Adrenal gland (tissue), 5 donors: ENCODE measurements around the gene PRICKLE4.

Source experiments
- POLR2A ChIP-seq, 2 donors: fragments of 450-650 bp; IDR thresholded peaks; one replicate each; pipeline ENCODE4 v1.6.1; 2017; ENCODE audit warnings: antibody characterized with exemption in 2 of 2, mild to moderate bottlenecking in 2 of 2, moderate library complexity in 1 of 2
- TF ChIP-seq, protein P1 (sequence below), 6 experiments: fragments of 450-650 bp in 4 of 6; fragments of 200-600 bp in 2 of 6; sonication (generic) in 1 of 6; IDR thresholded peaks; 1 replicate in 5 of 6; 2 replicates in 1 of 6; pipeline versions ENCODE4 v1.5.1 to v1.8.0; 2016 to 2021; ENCODE audit warnings: antibody characterized with exemption in 6 of 6, mild to moderate bottlenecking in 2 of 6, moderate library complexity in 1 of 6
- donor health status: DM: no; HTN: no; CAD: no.

DNA sequence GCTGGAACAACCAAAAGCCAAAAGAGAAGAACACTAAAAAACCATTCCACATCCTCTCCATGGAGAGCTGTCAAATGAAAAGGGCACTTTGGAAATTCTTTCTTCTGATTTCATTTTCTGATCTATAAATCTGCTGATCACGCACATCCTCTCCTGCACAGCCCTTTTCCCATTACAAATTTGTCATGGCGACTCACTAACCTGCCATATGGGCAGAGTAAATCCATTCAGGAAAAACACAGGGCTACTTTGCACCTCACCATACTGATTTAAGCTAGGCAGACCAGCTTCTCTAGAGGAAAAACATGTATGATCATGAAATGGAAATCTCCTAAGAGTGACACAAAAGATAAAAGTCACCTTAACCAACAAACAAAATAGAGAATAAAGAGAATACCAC lies 32.9 kb downstream of the PRICKLE4 start:
- TF ChIP-seq, protein P1, sequence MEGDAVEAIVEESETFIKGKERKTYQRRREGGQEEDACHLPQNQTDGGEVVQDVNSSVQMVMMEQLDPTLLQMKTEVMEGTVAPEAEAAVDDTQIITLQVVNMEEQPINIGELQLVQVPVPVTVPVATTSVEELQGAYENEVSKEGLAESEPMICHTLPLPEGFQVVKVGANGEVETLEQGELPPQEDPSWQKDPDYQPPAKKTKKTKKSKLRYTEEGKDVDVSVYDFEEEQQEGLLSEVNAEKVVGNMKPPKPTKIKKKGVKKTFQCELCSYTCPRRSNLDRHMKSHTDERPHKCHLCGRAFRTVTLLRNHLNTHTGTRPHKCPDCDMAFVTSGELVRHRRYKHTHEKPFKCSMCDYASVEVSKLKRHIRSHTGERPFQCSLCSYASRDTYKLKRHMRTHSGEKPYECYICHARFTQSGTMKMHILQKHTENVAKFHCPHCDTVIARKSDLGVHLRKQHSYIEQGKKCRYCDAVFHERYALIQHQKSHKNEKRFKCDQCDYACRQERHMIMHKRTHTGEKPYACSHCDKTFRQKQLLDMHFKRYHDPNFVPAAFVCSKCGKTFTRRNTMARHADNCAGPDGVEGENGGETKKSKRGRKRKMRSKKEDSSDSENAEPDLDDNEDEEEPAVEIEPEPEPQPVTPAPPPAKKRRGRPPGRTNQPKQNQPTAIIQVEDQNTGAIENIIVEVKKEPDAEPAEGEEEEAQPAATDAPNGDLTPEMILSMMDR (IDR thresholded peaks at IDR 0.05) = no peak
- TF ChIP-seq POLR2A (IDR thresholded peaks at IDR 0.05) = no peak
